COLO668 (cell line): ENCODE results near the gene RAP1GAP2.
"Not testable (repeated sequence)": the region's sequence is repeated elsewhere in the genome, so short reads cannot be mapped to it uniquely, and the experiment has no call there.

Source experiments
- DNase-seq: peaks from one replicate; lab custom pipeline; 2025; ENCODE audit not compliant: unreplicated experiment; lab: John Stamatoyannopoulos, UW

RAP1GAP2 gene

GRCh38 chr17:2991396-2992180 is 195.3 kb downstream of the RAP1GAP2 start:
- not testable (repeated sequence) for DNase-seq

- no peak for DNase-seq
Measured at GRCh38 chr17:2994441-2994840, 198.2 kb downstream of the RAP1GAP2 start.

GRCh38 chr17:2995377-2995776 is 199.1 kb downstream of the RAP1GAP2 start:
- DNase-seq, result no peak

- DNase-seq, result no peak
Measured at GRCh38 chr17:2995886-2996809, 199.9 kb downstream of the RAP1GAP2 start.

GRCh38 chr17:2996810-2997670 is 200.8 kb downstream of the RAP1GAP2 start:
- no peak for DNase-seq

GRCh38 chr17:2998469-2998901 is 202.2 kb downstream of the RAP1GAP2 start:
- DNase-seq, result not testable (repeated sequence)

GRCh38 chr17:3002538-3003295 is 206.5 kb downstream of the RAP1GAP2 start:
- no peak for DNase-seq

GRCh38 chr17:3003296-3004149 is 207.3 kb downstream of the RAP1GAP2 start:
- peak; percentile 15 for DNase-seq

- peak; percentile 97 for DNase-seq
Measured at GRCh38 chr17:3004150-3004801, 208.0 kb downstream of the RAP1GAP2 start.

GRCh38 chr17:3004925-3005324 is 208.7 kb downstream of the RAP1GAP2 start:
- DNase-seq, result peak; percentile 11

GRCh38 chr17:3005696-3006095 is 209.5 kb downstream of the RAP1GAP2 start:
- DNase-seq, result no peak

- DNase-seq, result no peak
Measured at GRCh38 chr17:3006801-3007200, 210.6 kb downstream of the RAP1GAP2 start.

GRCh38 chr17:3007651-3008121 is 211.4 kb downstream of the RAP1GAP2 start:
- no peak for DNase-seq

- no peak for DNase-seq
Measured at GRCh38 chr17:3008336-3009288, 212.4 kb downstream of the RAP1GAP2 start.

- DNase-seq, result no peak
Measured at GRCh38 chr17:3009411-3009920, 213.2 kb downstream of the RAP1GAP2 start.

- no peak for DNase-seq
Measured at GRCh38 chr17:3011891-3012290, 215.7 kb downstream of the RAP1GAP2 start.

GRCh38 chr17:3012926-3013581 is 216.8 kb downstream of the RAP1GAP2 start:
- peak; percentile 53 for DNase-seq
